ENCODE results near the gene REEP3.

The REEP3 gene

DNA sequence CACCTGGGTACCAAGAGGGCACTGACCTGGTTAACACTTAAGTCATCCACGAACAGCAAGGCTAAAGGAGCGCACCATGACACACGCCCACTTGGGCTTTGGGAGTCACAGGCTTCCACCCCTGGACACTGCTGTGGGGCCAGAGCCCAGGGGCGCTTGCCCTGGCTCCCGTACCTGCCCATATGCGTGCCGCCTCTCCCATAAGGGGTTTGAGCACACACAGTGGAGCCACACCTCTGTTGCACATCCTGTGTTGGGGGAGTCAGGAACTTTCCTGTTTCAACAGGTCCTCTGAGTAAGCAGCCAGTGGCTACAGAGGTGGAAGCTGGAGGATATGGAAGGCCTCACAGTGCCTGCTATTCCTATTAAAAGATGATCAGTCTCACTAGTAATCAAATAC is 152.0 kb downstream of the REEP3 start:
- intact Hi-C loops (cut with DNase I): no loop called here
- no peak for DNase-seq

DNA sequence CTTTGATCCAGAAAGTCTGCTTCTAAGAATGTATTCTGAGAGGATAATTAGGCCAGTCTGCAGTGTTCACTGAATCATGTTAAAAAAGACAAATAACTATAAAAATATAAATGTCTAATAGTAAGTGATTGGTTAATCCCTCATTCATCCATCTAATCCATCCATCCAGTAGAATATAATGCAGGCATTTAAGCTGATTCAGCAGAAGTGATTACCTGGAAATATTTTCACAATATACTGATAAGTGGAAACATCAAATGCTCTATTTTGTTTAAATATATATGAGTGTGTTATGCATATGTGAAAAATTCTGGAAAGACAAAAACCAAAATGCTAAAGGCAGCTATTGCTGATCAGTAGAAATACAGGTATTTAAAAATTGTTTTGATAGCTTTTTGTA is 152.6 kb downstream of the REEP3 start:
- no peak for DNase-seq
- intact Hi-C loops (cut with DNase I): no loop called here
